ENCODE data around the gene DYNC2I2. TPM values are rescaled to one million over a fixed set of nuclear protein-coding genes. Genes with fewer than 3 reads are reported as not detected.
"Not testable (repeated sequence)": the region's sequence is repeated elsewhere in the genome, so short reads cannot be mapped to it uniquely, and the experiment has no call there.

Gene DYNC2I2
- total and polyA plus RNA-seq, 10 of the 15 experiments (the other 5 are each of a cell fraction or from before 2014, with no cell fraction given) = 0.89 to 118 (median 47.9) TPM

GRCh38 chr9:128675382-128675781 lies 18.7 kb upstream of the DYNC2I2 start (continued):
- TF ChIP-seq REST (IDR thresholded peaks at IDR 0.05; ENCODE audit: low read depth, low read length) (no peak), SMARCA5 (IDR thresholded peaks at IDR 0.05) (no peak)

DNA sequence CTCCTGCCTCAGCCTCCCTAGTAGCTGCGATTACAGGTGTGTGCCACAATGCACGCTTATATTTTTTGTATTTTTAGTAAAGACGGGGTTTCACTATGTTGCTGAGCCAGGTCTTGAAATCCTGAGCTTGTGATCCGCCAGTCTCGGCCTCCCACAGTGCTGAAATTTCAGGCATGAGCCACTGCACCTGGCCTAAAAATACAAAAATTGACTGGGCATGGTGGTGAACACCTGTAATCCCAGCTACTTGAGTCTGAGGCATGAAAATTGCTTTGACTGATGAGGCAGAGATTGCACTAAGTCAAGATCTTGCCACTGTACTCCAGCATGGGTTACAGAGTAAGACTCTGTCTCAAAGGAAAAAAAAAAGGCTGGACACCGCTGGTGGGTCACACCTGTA lies 13.1 kb upstream of the DYNC2I2 start:
- SMC1A ChIA-PET (ENCODE audit: uncharacterized antibody, unreplicated experiment) = interaction anchor here (1.3 kb wide), 1 partner anchor 27 kb away, joined by 4 read pairs; no protein-coding TSS in a partner anchor
- POLR2A ChIA-PET = no interaction called here
- no peak overlapping the region for H3K27ac ChIP-seq (ENCODE audit: control insufficient read depth, insufficient read depth)
- in situ Hi-C loops (cut with MboI) (no loop called here), intact Hi-C loops (cut with micrococcal nuclease; ENCODE audit: unreplicated experiment) (no loop called here)
- BruUV-seq (replicated peaks) = no TSS peak
- no peak overlapping the region for H3K4me3 ChIP-seq
- H4K20me1 ChIP-seq (ENCODE audit: control insufficient read depth, insufficient read depth) = no peaks in the 10 kb centered on the region
- H3K9me3 ChIP-seq (replicated peaks; ENCODE audit: control insufficient read depth, insufficient read depth, low read length) = no peaks in the 10 kb centered on the region
- no peaks in the 10 kb centered on the region for H3K36me3 ChIP-seq (ENCODE audit: control insufficient read depth in 2 of 2, insufficient read depth in 2 of 2, low read length in 1 of 2)
- no peak overlapping the region for H2AFZ ChIP-seq (ENCODE audit: control insufficient read depth, low read depth, low read length)
- H3K9ac ChIP-seq (ENCODE audit: control insufficient read depth, insufficient read depth, low read length) = no peak overlapping the region
- RAD21 ChIA-PET (ENCODE audit: unreplicated experiment) = no interaction called here
- no peak for TF ChIP-seq ZNF274 (IDR thresholded peaks at IDR 0.05; ENCODE audit: insufficient read depth, insufficient read length)
- no peak for TF ChIP-seq WRNIP1 (IDR thresholded peaks at IDR 0.05; ENCODE audit: borderline replicate concordance, low read depth, low read length)
- no peak for TF ChIP-seq ZSCAN29 (IDR thresholded peaks at IDR 0.05)
- no peak for FAIRE-seq
- DNase-seq (ENCODE audit: low read depth, low spot score) = no peak
- CTCF ChIA-PET = interaction anchor here (0.8 kb wide), 1 partner anchor 148 kb away, joined by 3 read pairs; no protein-coding TSS in a partner anchor
- no peak for ATAC-seq
- H3K4me1 ChIP-seq (ENCODE audit: control insufficient read depth, insufficient read depth, low read length) = no peaks in the 10 kb centered on the region
- no peaks in the 10 kb centered on the region for H3K79me2 ChIP-seq (ENCODE audit: control insufficient read depth, insufficient read depth, low read length)
- no peak overlapping the region for H3K4me2 ChIP-seq (ENCODE audit: control insufficient read depth, insufficient read depth)
- H3K27me3 ChIP-seq (replicated peaks in 1 of 2; ENCODE audit: control insufficient read depth in 2 of 2, insufficient read depth in 2 of 2, low read length in 1 of 2) = no peaks in the 10 kb centered on the region
- whole genome bisulfite sequencing (ENCODE audit: insufficient coverage, insufficient replicate concordance, low lambda C conversion rate, missing lambda C conversion rate) = 95% methylated on average over 6 of the region's 6 CpGs

DNA sequence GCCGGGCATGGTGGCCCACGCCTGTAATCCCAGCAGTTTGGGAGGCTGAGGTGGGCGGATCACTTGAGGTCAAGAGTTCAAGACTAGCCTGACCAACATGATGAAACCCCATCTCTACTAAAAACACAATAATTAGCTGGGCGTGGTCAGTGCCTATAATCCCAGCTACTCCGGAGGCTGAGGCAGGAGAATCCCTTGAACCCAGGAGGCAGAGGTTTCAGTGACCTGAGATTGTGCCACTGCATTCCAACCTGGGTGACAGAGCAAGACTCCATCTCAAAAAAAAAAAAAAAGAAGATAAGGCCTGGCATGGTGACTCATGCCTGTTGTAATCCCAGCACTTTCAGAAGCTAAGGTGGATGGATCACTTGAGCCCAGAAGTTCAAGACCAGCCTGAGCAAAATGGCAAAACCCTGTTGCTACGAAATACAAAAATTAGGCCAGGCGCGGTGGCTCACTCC lies 9.9 kb upstream of the DYNC2I2 start:
- DNase-seq (ENCODE audit: low read depth, low spot score); in situ Hi-C loops (cut with MboI); H3K79me2 ChIP-seq (ENCODE audit: control insufficient read depth, insufficient read depth, low read length); H3K9me3 ChIP-seq (replicated peaks; ENCODE audit: control insufficient read depth, insufficient read depth, low read length); CTCF ChIA-PET; RAD21 ChIA-PET (ENCODE audit: unreplicated experiment); H3K4me2 ChIP-seq (ENCODE audit: control insufficient read depth, insufficient read depth); SMC1A ChIA-PET (ENCODE audit: uncharacterized antibody, unreplicated experiment); BruUV-seq (replicated peaks); ATAC-seq; intact Hi-C loops (cut with micrococcal nuclease; ENCODE audit: unreplicated experiment); FAIRE-seq; H3K4me3 ChIP-seq; H3K27ac ChIP-seq (ENCODE audit: control insufficient read depth, insufficient read depth); H2AFZ ChIP-seq (ENCODE audit: control insufficient read depth, low read depth, low read length); H3K36me3 ChIP-seq (ENCODE audit: control insufficient read depth in 2 of 2, insufficient read depth in 2 of 2, low read length in 1 of 2); H3K9ac ChIP-seq (ENCODE audit: control insufficient read depth, insufficient read depth, low read length); H4K20me1 ChIP-seq (ENCODE audit: control insufficient read depth, insufficient read depth); H3K4me1 ChIP-seq (ENCODE audit: control insufficient read depth, insufficient read depth, low read length); H3K27me3 ChIP-seq (replicated peaks in 1 of 2; ENCODE audit: control insufficient read depth in 2 of 2, insufficient read depth in 2 of 2, low read length in 1 of 2): not testable (repeated sequence)
- WGBS (ENCODE audit: insufficient coverage, insufficient replicate concordance, low lambda C conversion rate, missing lambda C conversion rate) = 88% methylated on average over 8 of the region's 8 CpGs
- POLR2A ChIA-PET = interaction anchor here (0.7 kb wide), 2 partner anchors 48 to 80 kb away, joined by 3 to 4 read pairs; no protein-coding TSS in a partner anchor

Data from GM12878 (cell line).